ENCODE data around the gene WFDC2. TPM values are rescaled to one million over a fixed set of nuclear protein-coding genes. Genes with fewer than 3 reads are reported as not detected.

WFDC2 gene
- 1 to 10 TPM in 1 of 2 experiments, under 1 TPM in 1; 0.83 to 1.0 TPM for total RNA-seq

GRCh38 chr20:45469336-45470261 lies at the start of gene WFDC2:
WFDC2 (plus strand) TSS chr20:45469753; CDS start chr20:45469782, 29 bp downstream.
- Mint-ChIP-seq H3K27me3 (ENCODE audit: low read depth) (peaks cover 49% of the 10 kb centered on the region), H3K36me3 (ENCODE audit: low read depth) (no peaks in the 10 kb centered on the region), H3K27ac (no peak within 1 kb of the TSS), H3K9me3 (no peaks in the 10 kb centered on the region), H3K4me3 (peak within 1 kb of the TSS; percentile 57), H3K4me1 (ENCODE audit: low read depth) (peaks cover 8% of the 10 kb centered on the region)
- CTCF ChIA-PET = interaction anchor here (0.6 to 1.3 kb wide), 3 partner anchors 14 to 301 kb away, joined by 3 to 6 read pairs (median 3); no protein-coding TSS in a partner anchor
- DNase-seq = peak; percentile 15
- intact Hi-C loops (cut with micrococcal nuclease) = no loop called here

- Mint-ChIP-seq H3K9me3 (no peaks in the 10 kb centered on the region), H3K36me3 (ENCODE audit: low read depth) (peaks cover 33% of the 10 kb centered on the region), H3K27me3 (ENCODE audit: low read depth) (no peaks in the 10 kb centered on the region), H3K4me1 (ENCODE audit: low read depth) (peaks cover 30% of the 10 kb centered on the region), H3K4me3 (no peak overlapping the region), H3K27ac (no peak overlapping the region)
- DNase-seq = no peak
- CTCF ChIA-PET = interaction anchor here (1.1 kb wide), 1 partner anchor 17 kb away, joined by 8 read pairs; no protein-coding TSS in a partner anchor
- intact Hi-C loops (cut with micrococcal nuclease) = no loop called here
These were observed 49.4 kb upstream of the WFDC2 start for GRCh38 chr20:45420125-45420524.

DNA sequence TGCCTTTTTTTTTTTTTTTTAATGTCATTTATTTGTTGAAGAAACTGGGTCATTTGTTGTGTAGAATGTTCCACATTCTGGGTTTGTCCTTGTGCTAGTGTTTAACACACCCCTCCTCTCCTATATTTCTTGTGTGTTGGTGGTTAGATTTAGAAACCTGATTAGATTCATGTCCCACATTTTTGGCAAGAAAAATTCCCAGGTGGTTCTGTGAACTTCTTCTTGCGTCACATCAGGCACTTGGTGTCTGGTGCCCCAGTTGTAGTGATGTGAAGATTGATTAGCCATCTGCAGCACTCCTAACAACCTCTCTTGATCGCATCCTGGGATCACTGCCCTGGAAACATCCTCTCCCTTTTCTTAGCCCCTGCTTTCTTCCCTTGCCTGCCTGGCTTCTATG lies 45.9 kb upstream of the WFDC2 start:
- H3K36me3 Mint-ChIP-seq (ENCODE audit: low read depth) = peaks cover 35% of the 10 kb centered on the region
- no peak overlapping the region for H3K27ac Mint-ChIP-seq
- H3K4me1 Mint-ChIP-seq (ENCODE audit: low read depth) = peaks cover 8% of the 10 kb centered on the region
- intact Hi-C loops (cut with micrococcal nuclease) = no loop called here
- CTCF ChIA-PET = no interaction called here
- no peak overlapping the region for H3K4me3 Mint-ChIP-seq
- H3K27me3 Mint-ChIP-seq (ENCODE audit: low read depth) = no peaks in the 10 kb centered on the region
- H3K9me3 Mint-ChIP-seq = no peaks in the 10 kb centered on the region
- DNase-seq = no peak

DNA sequence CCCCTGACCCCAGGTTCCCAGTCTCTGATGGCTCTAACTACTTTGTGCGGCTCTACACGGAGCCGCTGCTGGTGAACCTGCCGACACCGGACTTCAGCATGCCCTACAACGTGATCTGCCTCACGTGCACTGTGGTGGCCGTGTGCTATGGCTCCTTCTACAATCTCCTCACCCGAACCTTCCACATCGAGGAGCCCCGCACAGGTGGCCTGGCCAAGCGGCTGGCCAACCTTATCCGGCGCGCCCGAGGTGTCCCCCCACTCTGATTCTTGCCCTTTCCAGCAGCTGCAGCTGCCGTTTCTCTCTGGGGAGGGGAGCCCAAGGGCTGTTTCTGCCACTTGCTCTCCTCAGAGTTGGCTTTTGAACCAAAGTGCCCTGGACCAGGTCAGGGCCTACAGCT lies 44.0 kb upstream of the WFDC2 start:
- CTCF ChIA-PET = interaction anchor here (1.0 to 2.0 kb wide), 3 partner anchors 11 to 63 kb away, joined by 3 to 5 read pairs (median 3); partner anchors contain the start of gene SYS1
- no peaks in the 10 kb centered on the region for H3K4me1 Mint-ChIP-seq (ENCODE audit: low read depth)
- intact Hi-C loops (cut with micrococcal nuclease) = no loop called here
- peaks cover 28% of the 10 kb centered on the region for H3K36me3 Mint-ChIP-seq (ENCODE audit: low read depth)
- no peak overlapping the region for H3K27ac Mint-ChIP-seq
- no peaks in the 10 kb centered on the region for H3K9me3 Mint-ChIP-seq
- no peak overlapping the region for H3K4me3 Mint-ChIP-seq
- DNase-seq = no peak
- no peaks in the 10 kb centered on the region for H3K27me3 Mint-ChIP-seq (ENCODE audit: low read depth)

GRCh38 chr20:45426320-45427016 lies 43.1 kb upstream of the WFDC2 start:
- CTCF ChIA-PET = interaction anchor here (1.3 to 2.0 kb wide), 2 partner anchors 11 to 53 kb away, joined by 3 to 5 read pairs; no protein-coding TSS in a partner anchor
- intact Hi-C loops (cut with micrococcal nuclease) = no loop called here
- Mint-ChIP-seq H3K27me3 (ENCODE audit: low read depth) (no peaks in the 10 kb centered on the region), H3K4me3 (no peak overlapping the region), H3K4me1 (ENCODE audit: low read depth) (no peaks in the 10 kb centered on the region), H3K9me3 (no peaks in the 10 kb centered on the region), H3K36me3 (ENCODE audit: low read depth) (peaks cover 26% of the 10 kb centered on the region), H3K27ac (no peak overlapping the region)
- no peak for DNase-seq

GRCh38 chr20:45427236-45428149 lies 42.1 kb upstream of the WFDC2 start:
- Mint-ChIP-seq H3K9me3 (no peaks in the 10 kb centered on the region), H3K27ac (no peak overlapping the region), H3K4me1 (ENCODE audit: low read depth) (peaks cover 5% of the 10 kb centered on the region), H3K4me3 (no peak overlapping the region), H3K27me3 (ENCODE audit: low read depth) (no peaks in the 10 kb centered on the region), H3K36me3 (ENCODE audit: low read depth) (peaks cover 26% of the 10 kb centered on the region)
- DNase-seq = no peak
- CTCF ChIA-PET = interaction anchor here (1.3 to 1.9 kb wide), 2 partner anchors 10 to 54 kb away, joined by 5 to 9 read pairs; no protein-coding TSS in a partner anchor
- intact Hi-C loops (cut with micrococcal nuclease) = no loop called here

- peaks cover 6% of the 10 kb centered on the region for H3K4me1 Mint-ChIP-seq (ENCODE audit: low read depth)
- H3K27me3 Mint-ChIP-seq (ENCODE audit: low read depth) = no peaks in the 10 kb centered on the region
- H3K9me3 Mint-ChIP-seq = no peaks in the 10 kb centered on the region
- intact Hi-C loops (cut with micrococcal nuclease) = loop anchor here (10.0 kb wide), 1 partner anchor 65 kb away; no protein-coding TSS in a partner anchor
- peaks cover 23% of the 10 kb centered on the region for H3K36me3 Mint-ChIP-seq (ENCODE audit: low read depth)
- H3K27ac Mint-ChIP-seq = no peak overlapping the region
- DNase-seq = no peak
- H3K4me3 Mint-ChIP-seq = no peak overlapping the region
- CTCF ChIA-PET = interaction anchor here (1.3 to 1.7 kb wide), 2 partner anchors 56 to 67 kb away, joined by 6 to 10 read pairs; partner anchors contain the start of gene SYS1
These were observed 39.9 kb upstream of the WFDC2 start for GRCh38 chr20:45429618-45430017.

DNA sequence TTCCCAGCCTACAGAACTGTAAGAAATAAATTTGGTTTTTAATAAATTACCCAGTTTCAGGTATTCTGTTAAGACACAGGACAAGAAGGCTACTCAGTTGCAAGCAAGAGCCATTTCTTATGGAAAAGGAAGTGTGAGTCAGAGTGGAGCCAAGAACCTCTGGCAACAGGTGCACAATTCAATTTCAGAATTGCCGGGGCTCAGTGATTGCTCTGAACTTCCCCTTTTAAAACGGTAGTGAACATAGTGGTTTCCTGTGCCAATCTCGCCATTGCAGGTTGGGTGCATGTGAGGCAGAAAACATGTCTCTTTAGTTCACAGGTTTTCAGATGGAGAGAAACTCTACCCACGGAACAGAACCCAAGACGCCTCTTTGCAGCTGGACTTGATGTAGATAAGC lies 37.3 kb upstream of the WFDC2 start:
- DNase-seq = peak; percentile 61
- Mint-ChIP-seq H3K36me3 (ENCODE audit: low read depth) (peaks cover 13% of the 10 kb centered on the region), H3K27ac (peak overlapping the region; percentile 31), H3K4me3 (no peak overlapping the region), H3K27me3 (ENCODE audit: low read depth) (no peaks in the 10 kb centered on the region), H3K4me1 (ENCODE audit: low read depth) (peaks cover 10% of the 10 kb centered on the region), H3K9me3 (no peaks in the 10 kb centered on the region)
- CTCF ChIA-PET = interaction anchor here (1.0 to 2.5 kb wide), 3 partner anchors 18 to 339 kb away, joined by 3 to 12 read pairs (median 4); no protein-coding TSS in a partner anchor
- intact Hi-C loops (cut with micrococcal nuclease) = loop anchor here (10.0 kb wide), 1 partner anchor 63 kb away; no protein-coding TSS in a partner anchor

DNA sequence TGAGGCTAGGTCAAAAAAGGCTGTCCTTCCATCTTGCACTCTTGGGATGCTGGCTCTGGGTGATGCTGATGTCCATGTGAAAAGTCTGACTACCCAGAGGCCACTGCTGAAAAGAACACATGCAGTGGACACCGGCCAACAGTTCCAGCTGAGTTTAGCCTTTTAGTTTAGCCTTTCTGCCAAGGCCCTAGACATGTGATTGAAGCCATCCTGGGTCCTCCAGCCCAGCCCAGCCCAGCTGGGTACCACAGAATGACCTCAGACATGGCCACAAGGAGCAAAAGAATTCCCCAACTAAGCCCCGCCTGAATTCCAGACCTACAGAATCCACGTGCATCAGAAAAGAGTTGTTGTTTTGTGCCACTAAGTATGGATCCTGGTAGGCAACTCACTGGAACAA lies 36.2 kb upstream of the WFDC2 start:
- Mint-ChIP-seq H3K27me3 (ENCODE audit: low read depth) (no peaks in the 10 kb centered on the region), H3K27ac (no peak overlapping the region), H3K9me3 (no peaks in the 10 kb centered on the region), H3K36me3 (ENCODE audit: low read depth) (peaks cover 13% of the 10 kb centered on the region), H3K4me3 (no peak overlapping the region), H3K4me1 (ENCODE audit: low read depth) (peaks cover 10% of the 10 kb centered on the region)
- intact Hi-C loops (cut with micrococcal nuclease) = loop anchor here (10.0 kb wide), 1 partner anchor 61 kb away; no protein-coding TSS in a partner anchor
- CTCF ChIA-PET = interaction anchor here (1.0 to 2.5 kb wide), 2 partner anchors 59 to 338 kb away, joined by 3 to 12 read pairs; no protein-coding TSS in a partner anchor
- DNase-seq = no peak

- CTCF ChIA-PET = interaction anchor here (0.7 to 7.6 kb wide), 5 partner anchors 16 to 114 kb away, joined by 3 to 209 read pairs (median 6); partner anchors contain the start of gene TP53TG5
- no peak overlapping the region for H3K27ac Mint-ChIP-seq
- DNase-seq = no peak
- no peak overlapping the region for H3K4me3 Mint-ChIP-seq
- no peaks in the 10 kb centered on the region for H3K9me3 Mint-ChIP-seq
- H3K4me1 Mint-ChIP-seq (ENCODE audit: low read depth) = peaks cover 10% of the 10 kb centered on the region
- intact Hi-C loops (cut with micrococcal nuclease) = loop anchor here (10.0 kb wide), 1 partner anchor 61 kb away; no protein-coding TSS in a partner anchor
- no peaks in the 10 kb centered on the region for H3K27me3 Mint-ChIP-seq (ENCODE audit: low read depth)
- H3K36me3 Mint-ChIP-seq (ENCODE audit: low read depth) = peaks cover 13% of the 10 kb centered on the region
These were observed 35.6 kb upstream of the WFDC2 start for GRCh38 chr20:45433976-45434375.

Data from activated naive CD4-positive, alpha-beta T cell treated with anti-CD3 and anti-CD28 coated beads for 36 hours (primary cell).